ENCODE results near the gene GCHFR.

The GCHFR gene

DNA sequence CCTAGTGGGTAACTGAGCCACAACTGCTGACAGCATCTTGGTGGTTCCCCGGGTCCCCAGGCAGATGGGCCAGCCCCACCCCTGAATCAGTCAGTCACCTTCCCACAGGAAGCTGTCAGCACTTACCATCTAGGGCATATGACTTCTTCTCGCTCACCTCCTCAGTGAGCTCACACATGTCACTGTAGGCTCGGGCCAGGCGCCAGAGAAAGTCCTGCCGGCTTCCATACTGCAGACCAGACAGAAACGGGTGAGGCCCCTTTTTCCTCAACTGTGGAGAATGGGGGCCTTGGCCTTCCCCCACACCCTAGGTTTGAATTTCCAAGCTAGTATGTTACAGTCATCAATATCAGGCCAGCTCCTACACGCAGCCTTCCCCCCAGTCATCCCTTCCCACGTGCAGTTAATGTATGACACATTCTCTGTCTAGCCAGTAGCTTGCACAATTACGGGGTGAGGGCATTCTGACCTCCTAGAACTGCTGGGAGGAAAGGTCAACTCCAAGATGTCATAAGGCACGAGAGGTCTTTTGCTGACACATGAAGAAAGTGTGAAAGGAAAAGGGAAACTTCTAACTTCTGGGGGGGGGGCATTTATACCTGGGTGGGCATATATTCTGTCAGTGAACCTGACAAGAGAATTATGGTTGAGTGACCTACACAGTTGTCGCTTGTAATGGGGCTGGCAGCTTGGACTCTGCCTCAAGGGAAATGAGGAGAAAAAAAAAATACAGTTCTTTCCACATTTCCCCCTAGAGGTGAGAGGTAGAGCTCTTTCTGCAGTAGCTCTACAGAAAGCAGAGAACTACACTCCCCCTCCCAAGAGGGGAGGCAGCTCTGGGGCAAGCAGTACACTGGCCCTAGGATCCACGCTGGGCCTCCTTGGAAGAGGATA, 19.7 kb upstream of the GCHFR start:
- H3F3A ChIP-seq (ENCODE audit: control insufficient read depth, insufficient read depth): peaks cover 3% of the 10 kb centered on the region; the same call in 1 of the 2 replicates
- no peak overlapping the region for H3K4me3 ChIP-seq (ENCODE audit: low read length)
- no peaks in the 10 kb centered on the region for H3K27me3 ChIP-seq (ENCODE audit: control insufficient read depth, low read length)
- no peak overlapping the region for H3K27ac ChIP-seq (ENCODE audit: low read depth, low read length)
- no peaks in the 10 kb centered on the region for H4K20me1 ChIP-seq (ENCODE audit: control insufficient read depth, insufficient read depth, low read depth, low read length)
- H3K9me2 ChIP-seq (replicated peaks; ENCODE audit: control insufficient read depth, low read length): no peaks in the 10 kb centered on the region
- peaks cover 79% of the 10 kb centered on the region for H3K36me3 ChIP-seq (ENCODE audit: control insufficient read depth, low read length)
- TF ChIP-seq EZH2phosphoT487 (IDR thresholded peaks at IDR 0.05; ENCODE audit: borderline replicate concordance, low read length): no peak
- TF ChIP-seq CTCF (IDR thresholded peaks at IDR 0.05; ENCODE audit: low read depth, low read length, poor library complexity, severe bottlenecking): peak; percentile 23
- no peaks in the 10 kb centered on the region for H3K9me3 ChIP-seq (ENCODE audit: control insufficient read depth, insufficient read depth, low read length)
- peaks cover 6% of the 10 kb centered on the region; the same call in 1 of the 2 replicates for H3K79me2 ChIP-seq (ENCODE audit: control insufficient read depth, low read length)
- no peaks in the 10 kb centered on the region for H3K4me1 ChIP-seq (ENCODE audit: control insufficient read depth, low read length)
- H3K4me2 ChIP-seq (ENCODE audit: low read length): no peak overlapping the region

DNA sequence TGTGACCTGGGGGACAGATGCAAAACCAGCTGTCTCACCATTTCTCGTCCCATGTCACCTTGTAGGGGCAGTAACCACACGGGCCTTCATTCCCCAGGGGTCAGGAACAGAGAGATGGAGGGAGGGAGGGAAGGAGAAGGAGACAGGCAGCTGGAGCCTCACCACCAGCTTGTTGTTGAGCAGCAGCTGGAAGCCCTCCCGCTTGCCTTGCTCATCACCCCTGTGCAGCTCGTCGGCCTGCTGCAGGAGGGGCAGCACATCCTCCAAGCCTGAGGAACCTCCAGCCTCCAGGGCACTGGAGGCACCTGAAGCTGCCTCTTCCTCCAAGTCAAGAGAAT, 19.1 kb upstream of the GCHFR start:
- no peaks in the 10 kb centered on the region for H3K27me3 ChIP-seq (ENCODE audit: control insufficient read depth, low read length)
- no peak overlapping the region for H3K27ac ChIP-seq (ENCODE audit: low read depth, low read length)
- no peaks in the 10 kb centered on the region for H4K20me1 ChIP-seq (ENCODE audit: control insufficient read depth, insufficient read depth, low read depth, low read length)
- H3K9me2 ChIP-seq (replicated peaks; ENCODE audit: control insufficient read depth, low read length): no peaks in the 10 kb centered on the region
- H3F3A ChIP-seq (ENCODE audit: control insufficient read depth, insufficient read depth): peaks cover 3% of the 10 kb centered on the region; the same call in 1 of the 2 replicates
- H3K4me2 ChIP-seq (ENCODE audit: low read length): no peak overlapping the region
- H3K79me2 ChIP-seq (ENCODE audit: control insufficient read depth, low read length): peaks cover 10% of the 10 kb centered on the region; the same call in 1 of the 2 replicates
- H3K4me3 ChIP-seq (ENCODE audit: low read length): no peak overlapping the region
- peaks cover 79% of the 10 kb centered on the region for H3K36me3 ChIP-seq (ENCODE audit: control insufficient read depth, low read length)
- no peaks in the 10 kb centered on the region for H3K9me3 ChIP-seq (ENCODE audit: control insufficient read depth, insufficient read depth, low read length)
- H3K4me1 ChIP-seq (ENCODE audit: control insufficient read depth, low read length): no peaks in the 10 kb centered on the region
- TF ChIP-seq EZH2phosphoT487 (IDR thresholded peaks at IDR 0.05; ENCODE audit: borderline replicate concordance, low read length) (no peak), CTCF (IDR thresholded peaks at IDR 0.05; ENCODE audit: low read depth, low read length, poor library complexity, severe bottlenecking) (no peak)

DNA sequence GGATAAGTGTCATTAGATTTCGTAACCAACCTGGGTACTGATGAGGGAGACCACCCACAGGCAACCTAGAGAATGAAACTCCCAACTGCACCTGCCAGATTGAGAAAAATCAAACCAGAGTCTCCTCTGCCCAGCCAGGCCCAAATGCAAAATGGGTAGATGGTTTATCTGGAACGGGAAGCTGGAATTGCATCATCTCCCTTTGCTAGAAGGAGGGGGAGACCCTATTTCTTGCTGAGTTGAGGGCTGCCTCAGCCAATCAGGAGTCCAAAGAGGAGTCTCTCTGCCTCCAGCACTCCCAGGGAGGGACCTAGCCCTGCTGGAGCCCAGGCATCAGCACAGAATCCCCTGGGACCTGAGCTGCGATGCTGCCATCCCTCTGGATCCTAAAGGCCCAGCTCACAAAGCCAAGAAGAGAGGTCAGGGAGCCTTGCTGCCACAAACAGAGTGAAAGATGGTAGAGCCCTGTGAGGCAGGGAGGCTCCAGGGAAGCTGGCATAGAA, 16.9 kb upstream of the GCHFR start:
- Histone ChIP-seq H3K27ac (ENCODE audit: low read depth, low read length) (no peak overlapping the region), H3K27me3 (ENCODE audit: control insufficient read depth, low read length) (no peaks in the 10 kb centered on the region), H4K20me1 (ENCODE audit: control insufficient read depth, insufficient read depth, low read depth, low read length) (no peaks in the 10 kb centered on the region), H3K4me2 (ENCODE audit: low read length) (no peak overlapping the region), H3K79me2 (ENCODE audit: control insufficient read depth, low read length) (peaks cover 27% of the 10 kb centered on the region), H3K4me1 (ENCODE audit: control insufficient read depth, low read length) (no peaks in the 10 kb centered on the region), H3K9me2 (replicated peaks; ENCODE audit: control insufficient read depth, low read length) (no peaks in the 10 kb centered on the region), H3K4me3 (ENCODE audit: low read length) (no peak overlapping the region), H3K36me3 (ENCODE audit: control insufficient read depth, low read length) (peaks cover 83% of the 10 kb centered on the region), H3K9me3 (ENCODE audit: control insufficient read depth, insufficient read depth, low read length) (no peaks in the 10 kb centered on the region), H3F3A (ENCODE audit: control insufficient read depth, insufficient read depth) (peaks cover 3% of the 10 kb centered on the region; the same call in 1 of the 2 replicates)
- TF ChIP-seq CTCF (IDR thresholded peaks at IDR 0.05; ENCODE audit: low read depth, low read length, poor library complexity, severe bottlenecking): no peak
- no peak for TF ChIP-seq EZH2phosphoT487 (IDR thresholded peaks at IDR 0.05; ENCODE audit: borderline replicate concordance, low read length)
